HUES6 (cell line): ENCODE data around the gene TGM2.

Source experiments
- H3K27ac ChIP-seq: 2 replicates; pipeline ENCODE4 v1.7.0; 2013; ENCODE audit warnings: low read depth, mild to moderate bottlenecking, low read length, inconsistent platforms
- H3K27me3 ChIP-seq: 2 replicates; pipeline ENCODE4 v1.6.1; 2013; ENCODE audit warnings: low read length; ENCODE audit not compliant: control insufficient read depth, insufficient read depth
- H3K36me3 ChIP-seq: 2 replicates; pipeline ENCODE4 v1.6.1; 2013; ENCODE audit warnings: low read length; ENCODE audit not compliant: control insufficient read depth, insufficient read depth
- H3K4me1 ChIP-seq: 2 replicates; pipeline ENCODE4 v1.6.1; 2013; ENCODE audit warnings: low read length; ENCODE audit not compliant: control insufficient read depth, insufficient read depth
- H3K4me3 ChIP-seq: 2 replicates; pipeline ENCODE4 v1.5.1; 2013; ENCODE audit warnings: low read depth, low read length
- H3K9ac ChIP-seq: one replicate; pipeline ENCODE4 v1.6.1; 2013; ENCODE audit warnings: mild to moderate bottlenecking, low read length
- H3K9me3 ChIP-seq: 2 replicates; pipeline ENCODE4 v1.6.1; 2013; ENCODE audit warnings: low read depth, low read length; ENCODE audit not compliant: control insufficient read depth, insufficient read depth

TGM2 gene

DNA sequence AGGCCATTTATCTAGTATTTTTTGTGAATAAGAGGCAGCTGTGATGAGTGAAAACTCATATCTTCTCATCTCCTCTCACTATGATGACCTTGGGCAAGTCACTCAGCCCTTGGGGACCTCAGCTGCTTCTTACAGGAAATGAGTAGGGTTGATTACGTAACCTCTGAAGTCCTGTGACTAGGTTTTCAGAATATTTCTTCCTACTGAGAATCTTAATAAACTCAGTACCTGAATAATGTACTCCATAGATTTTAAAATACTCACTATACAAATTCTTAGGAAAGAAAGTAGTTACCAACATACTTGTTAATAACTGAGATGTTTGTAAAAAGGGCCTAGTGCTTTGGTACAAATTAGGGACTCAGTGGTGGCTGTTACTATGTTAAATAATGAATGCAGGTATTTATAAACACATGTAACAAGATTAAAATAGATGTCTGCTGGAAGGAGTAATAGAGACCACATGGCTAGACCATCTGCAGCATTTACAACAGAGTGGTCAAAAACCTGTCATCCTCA lies 70.6 kb downstream of the TGM2 start:
- Histone ChIP-seq H3K27ac (no peak overlapping the region), H3K36me3 (peaks cover 14% of the 10 kb centered on the region)

DNA sequence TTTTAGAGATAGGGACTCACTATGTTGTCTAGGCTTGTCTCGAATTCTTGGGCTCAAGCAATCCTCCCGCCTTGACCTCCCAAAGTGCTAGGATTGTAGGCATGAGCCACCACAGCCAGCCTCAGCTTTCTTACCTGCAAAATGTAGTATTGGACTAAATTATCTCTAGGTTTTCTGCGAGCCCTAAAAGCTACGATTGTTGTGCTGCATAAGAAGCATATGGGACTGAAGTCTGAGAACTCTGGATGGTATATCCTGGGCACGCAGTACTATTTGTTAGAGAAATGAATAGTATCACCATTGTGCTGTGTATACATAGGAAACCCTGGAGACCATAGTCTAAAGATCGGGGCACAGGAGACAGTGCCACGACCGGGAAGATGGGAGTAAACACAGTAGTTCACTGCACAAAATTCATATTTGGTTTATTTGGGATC lies 71.4 kb downstream of the TGM2 start:
- peaks cover 21% of the 10 kb centered on the region for H3K36me3 ChIP-seq
- no peak overlapping the region for H3K27ac ChIP-seq
- H3K9ac ChIP-seq = no peak overlapping the region
- no peaks in the 10 kb centered on the region for H3K27me3 ChIP-seq
- H3K9me3 ChIP-seq = no peaks in the 10 kb centered on the region
- H3K4me3 ChIP-seq = no peak overlapping the region
- no peaks in the 10 kb centered on the region for H3K4me1 ChIP-seq

More for the DNA sequence above, 70.6 kb downstream of the TGM2 start:
- Histone ChIP-seq H3K9ac (no peak overlapping the region), H3K4me3 (no peak overlapping the region), H3K27me3 (no peaks in the 10 kb centered on the region), H3K9me3 (no peaks in the 10 kb centered on the region), H3K4me1 (no peaks in the 10 kb centered on the region)

DNA sequence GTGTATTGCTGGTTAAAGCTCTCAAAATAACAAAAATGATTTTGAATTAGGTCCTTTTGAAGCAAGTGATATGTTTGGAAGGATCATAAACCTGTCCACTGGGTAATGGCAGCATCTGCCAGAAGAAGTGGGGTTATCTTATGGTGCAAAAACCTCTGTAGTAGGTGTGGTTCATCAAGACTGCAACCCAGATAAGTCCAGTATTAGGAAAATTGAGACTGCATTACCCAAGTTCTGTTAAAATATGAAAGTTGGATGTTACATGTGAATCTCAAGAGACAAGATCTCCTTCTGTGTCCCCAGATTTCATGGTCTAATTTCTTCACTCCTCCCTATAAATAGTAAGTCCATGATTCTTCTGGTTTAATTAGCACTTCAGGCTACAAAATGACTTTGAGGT lies 72.2 kb downstream of the TGM2 start:
- no peak overlapping the region for H3K9ac ChIP-seq
- peaks cover 29% of the 10 kb centered on the region for H3K36me3 ChIP-seq
- H3K4me1 ChIP-seq = no peaks in the 10 kb centered on the region
- H3K27ac ChIP-seq = no peak overlapping the region
- H3K4me3 ChIP-seq = no peak overlapping the region
- no peaks in the 10 kb centered on the region for H3K27me3 ChIP-seq
- no peaks in the 10 kb centered on the region for H3K9me3 ChIP-seq

DNA sequence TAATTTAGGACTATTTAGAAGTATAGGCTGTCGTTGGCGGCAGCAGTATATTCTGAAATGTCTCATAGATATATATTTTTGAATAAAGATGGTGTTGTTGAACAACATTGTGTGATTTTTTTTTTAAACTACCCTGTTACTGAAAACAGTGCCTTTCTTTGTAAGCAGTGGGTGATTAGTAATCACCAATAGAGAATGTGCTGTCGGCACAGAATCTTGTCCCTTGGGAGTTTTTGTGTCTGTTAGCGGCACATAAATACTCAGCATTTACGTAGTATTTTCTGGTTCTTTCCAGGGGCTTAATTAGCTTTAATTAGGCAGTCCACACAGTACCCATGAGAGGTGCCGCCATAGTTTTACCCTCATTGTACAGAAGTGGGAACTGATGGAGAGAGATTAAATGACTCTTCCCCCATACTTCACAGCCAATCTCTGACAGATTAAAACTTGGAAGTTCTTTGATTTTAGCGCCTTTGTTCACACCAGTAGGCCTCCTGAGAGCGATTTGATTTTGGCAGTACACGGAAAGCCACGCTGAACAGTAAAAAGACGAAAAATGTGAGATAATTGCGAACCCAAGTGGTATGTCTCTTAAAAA lies 72.7 kb downstream of the TGM2 start:
- Histone ChIP-seq H3K9ac (no peak overlapping the region), H3K9me3 (no peaks in the 10 kb centered on the region), H3K27ac (no peak overlapping the region), H3K27me3 (no peaks in the 10 kb centered on the region), H3K4me1 (no peaks in the 10 kb centered on the region), H3K36me3 (peaks cover 34% of the 10 kb centered on the region), H3K4me3 (no peak overlapping the region)

DNA sequence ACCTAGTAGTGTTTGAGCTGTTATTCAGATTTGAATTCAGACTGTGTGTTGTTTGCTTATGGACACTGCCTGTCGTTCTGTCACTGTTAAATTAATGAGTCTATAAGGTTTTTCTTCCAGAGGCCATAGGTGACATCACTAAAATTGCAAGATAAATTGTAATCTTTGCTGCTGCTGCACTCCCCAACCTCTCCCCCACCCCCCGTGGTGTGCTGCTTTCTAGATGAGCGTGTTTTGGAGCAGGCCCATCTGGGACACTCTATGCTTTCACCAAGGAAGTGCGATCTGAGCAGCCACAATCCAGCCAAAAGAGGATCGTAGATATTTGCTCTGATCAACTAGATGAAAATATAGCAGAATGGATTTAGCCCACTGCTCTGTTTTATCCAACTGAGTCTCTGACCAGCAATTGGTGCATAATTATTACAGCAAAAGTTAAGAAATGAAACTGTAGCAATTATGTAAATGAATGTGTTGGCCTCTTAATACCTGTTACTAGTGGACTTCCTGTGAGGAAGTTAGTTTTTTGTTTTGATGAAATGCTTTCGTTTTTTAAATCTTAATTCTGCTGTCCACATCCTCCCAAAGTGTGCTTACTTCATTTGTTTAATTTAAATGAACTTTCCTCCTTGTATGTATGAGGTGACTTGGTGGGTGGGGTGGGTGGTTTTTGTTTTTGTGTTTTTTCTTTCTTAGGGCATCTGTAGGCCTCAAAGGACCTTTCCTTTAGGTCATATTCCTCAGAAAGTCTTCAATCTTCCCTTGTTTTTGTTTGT lies 73.4 kb downstream of the TGM2 start:
- Histone ChIP-seq H3K27ac (no peak overlapping the region), H3K4me3 (no peak overlapping the region), H3K27me3 (no peaks in the 10 kb centered on the region), H3K4me1 (no peaks in the 10 kb centered on the region), H3K36me3 (peaks cover 41% of the 10 kb centered on the region), H3K9me3 (no peaks in the 10 kb centered on the region), H3K9ac (no peak overlapping the region)

DNA sequence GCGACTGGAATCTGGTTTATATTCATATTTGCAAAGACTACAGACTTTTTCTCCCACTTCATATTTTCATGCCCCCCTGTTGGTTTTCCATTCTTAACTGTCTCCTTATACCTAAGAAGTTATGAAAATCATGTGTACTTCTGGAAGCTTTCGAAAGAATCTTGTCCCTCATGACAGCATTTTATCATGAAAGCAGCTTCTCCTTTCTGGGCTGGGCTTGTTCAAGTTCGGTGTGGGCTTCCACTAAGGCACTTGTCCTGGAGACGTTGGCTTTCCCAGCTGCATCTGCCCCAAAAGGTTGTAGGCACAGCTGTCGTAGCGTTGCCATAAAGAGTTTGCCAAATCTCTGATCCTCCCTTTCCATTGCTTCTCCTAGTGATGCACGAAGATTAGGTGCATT lies 75.0 kb downstream of the TGM2 start:
- H3K27me3 ChIP-seq = no peaks in the 10 kb centered on the region
- H3K36me3 ChIP-seq = peaks cover 48% of the 10 kb centered on the region
- H3K9ac ChIP-seq = no peak overlapping the region
- no peak overlapping the region for H3K4me3 ChIP-seq
- no peaks in the 10 kb centered on the region for H3K9me3 ChIP-seq
- no peaks in the 10 kb centered on the region for H3K4me1 ChIP-seq
- no peak overlapping the region for H3K27ac ChIP-seq

DNA sequence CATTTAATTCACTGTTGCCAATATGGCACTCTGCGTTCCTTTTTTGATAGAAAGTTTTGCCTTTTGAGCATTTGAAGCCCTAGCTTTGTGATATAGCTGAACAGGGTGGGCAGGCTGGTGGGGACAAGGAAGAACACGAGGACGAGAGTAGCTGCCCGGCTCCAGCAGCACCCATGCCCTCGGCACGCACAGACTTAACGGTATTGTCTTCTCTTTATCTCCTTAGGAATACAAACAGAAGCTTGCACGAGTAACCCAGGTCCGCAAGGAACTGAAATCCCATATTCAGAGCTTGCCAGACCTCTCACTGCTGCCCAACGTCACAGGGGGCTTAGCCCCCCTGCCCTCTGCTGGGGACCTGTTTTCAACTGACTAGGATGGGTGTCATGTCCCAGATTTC lies 75.6 kb downstream of the TGM2 start:
- Histone ChIP-seq H3K36me3 (peaks cover 54% of the 10 kb centered on the region), H3K27me3 (no peaks in the 10 kb centered on the region), H3K9ac (no peak overlapping the region), H3K27ac (no peak overlapping the region; the same call in 1 of the 2 replicates), H3K4me3 (no peak overlapping the region), H3K9me3 (no peaks in the 10 kb centered on the region), H3K4me1 (no peaks in the 10 kb centered on the region)

DNA sequence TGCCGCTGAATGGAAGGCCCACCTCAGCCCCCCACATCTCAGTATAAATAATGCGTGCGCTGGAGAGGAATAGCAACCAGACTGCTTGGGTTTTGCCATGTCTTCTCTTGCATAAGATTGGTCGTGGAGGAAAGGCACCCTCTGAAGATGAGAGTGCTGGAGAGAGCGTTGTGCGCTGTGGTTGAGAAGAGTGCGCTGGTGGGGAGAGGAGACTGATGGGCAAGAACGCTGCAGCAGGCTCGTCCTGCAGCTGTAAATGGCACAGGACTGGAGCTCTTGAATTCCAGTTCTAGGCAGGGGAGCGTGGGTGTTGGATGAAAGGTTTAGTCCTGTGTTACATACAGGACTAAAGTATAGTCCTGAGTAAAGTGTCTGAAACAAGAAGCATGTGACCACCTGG lies 80.0 kb downstream of the TGM2 start:
- H3K4me1 ChIP-seq = no peaks in the 10 kb centered on the region
- H3K4me3 ChIP-seq = no peak overlapping the region
- H3K9me3 ChIP-seq = no peaks in the 10 kb centered on the region
- H3K27me3 ChIP-seq = no peaks in the 10 kb centered on the region
- H3K9ac ChIP-seq = peak overlapping the region; percentile 47
- peak overlapping the region; percentile 8; the same call in 1 of the 2 replicates for H3K27ac ChIP-seq
- peaks cover 55% of the 10 kb centered on the region for H3K36me3 ChIP-seq

DNA sequence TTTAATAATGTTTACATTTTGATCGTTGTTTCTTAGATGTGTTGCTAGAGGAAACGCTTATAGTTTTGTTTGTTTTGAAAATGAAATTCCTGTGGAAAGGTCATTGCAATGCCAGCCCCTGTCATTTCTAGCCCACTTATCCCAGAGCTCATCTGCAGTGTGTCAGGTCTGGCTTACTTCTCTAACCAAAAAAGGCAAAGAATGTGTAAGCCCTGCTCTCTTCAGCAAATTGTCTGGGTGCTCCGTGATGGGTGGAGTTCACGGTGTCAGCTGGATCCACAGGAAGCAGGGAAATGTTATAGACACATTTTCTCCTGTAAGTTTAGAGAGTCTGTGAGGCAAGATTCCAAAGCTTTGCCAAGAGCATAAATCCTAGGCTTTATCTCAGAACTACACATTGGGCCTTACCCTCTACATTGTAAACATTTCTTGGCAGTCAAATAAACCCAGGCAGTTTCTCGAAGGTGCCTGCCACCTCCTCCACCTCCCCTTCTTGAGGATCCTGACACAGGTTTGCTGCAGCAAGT lies 80.6 kb downstream of the TGM2 start:
- H3K27ac ChIP-seq = peak overlapping the region; percentile 8; the same call in 1 of the 2 replicates
- H3K27me3 ChIP-seq = no peaks in the 10 kb centered on the region
- no peak overlapping the region for H3K4me3 ChIP-seq
- peak overlapping the region; percentile 47 for H3K9ac ChIP-seq
- H3K4me1 ChIP-seq = no peaks in the 10 kb centered on the region
- H3K9me3 ChIP-seq = peaks cover under 1% of the 10 kb centered on the region; the same call in 1 of the 2 replicates
- H3K36me3 ChIP-seq = peaks cover 49% of the 10 kb centered on the region

DNA sequence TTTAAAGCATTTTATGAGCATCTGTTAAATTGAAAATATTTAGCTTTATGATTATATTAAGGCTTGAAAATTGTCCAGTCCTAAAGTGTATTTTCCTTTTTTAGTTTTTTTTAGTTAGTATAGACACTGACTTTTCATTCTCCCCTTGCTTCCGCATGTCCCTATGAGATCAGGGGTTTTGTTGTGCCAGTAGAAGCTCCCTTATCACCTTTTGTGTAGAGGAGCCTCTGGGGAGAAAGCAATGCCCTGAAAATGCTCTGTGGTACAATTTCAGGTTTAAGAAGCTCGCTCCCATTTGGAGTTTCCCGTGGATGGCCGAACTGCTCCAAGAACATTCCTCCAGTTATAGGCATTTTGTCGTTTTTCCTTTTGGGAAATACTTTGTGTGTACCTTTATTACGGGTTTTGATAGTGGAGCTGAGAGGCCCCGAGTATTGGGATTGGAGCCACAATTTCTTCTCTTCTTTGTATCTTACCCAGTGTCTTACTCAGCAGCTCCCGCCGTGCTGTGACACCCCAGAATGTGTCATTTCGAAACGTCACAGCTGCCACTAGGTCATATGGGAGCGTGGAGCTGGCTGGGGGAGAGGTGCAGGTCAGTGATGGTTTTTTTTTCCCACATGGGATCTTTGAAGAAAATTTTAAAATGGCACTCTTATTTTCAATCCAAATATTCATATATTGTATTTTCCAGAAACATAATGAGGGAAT lies 81.6 kb downstream of the TGM2 start:
- H3K9ac ChIP-seq = no peak overlapping the region
- H3K27me3 ChIP-seq = no peaks in the 10 kb centered on the region
- H3K4me3 ChIP-seq = no peak overlapping the region
- peaks cover 47% of the 10 kb centered on the region for H3K36me3 ChIP-seq
- H3K27ac ChIP-seq = no peak overlapping the region
- no peaks in the 10 kb centered on the region for H3K4me1 ChIP-seq
- peaks cover 3% of the 10 kb centered on the region; the same call in 1 of the 2 replicates for H3K9me3 ChIP-seq
